Left lobe of liver (tissue), 2 donors: ENCODE measurements around the gene ZNF407. TPM values are rescaled to one million over a fixed set of nuclear protein-coding genes. Genes with fewer than 3 reads are reported as not detected.

Source experiments
- ATAC-seq: fragments of 200-7000 bp; cut with Tn5 transposase; one replicate; pipeline ENCODE4 v1.9.1; 2020; ENCODE audit warnings: mild to moderate bottlenecking, moderate library complexity
- DNase-seq: peaks from one replicate; pipeline ENCODE4 v3.0.0-alpha.2; 2020; ENCODE audit warnings: low spot score
- total RNA-seq: library from RNA; stranded (reverse); gene quantifications from one replicate; pipeline ENCODE4 v1.2.1, GENCODE V29; 2021
- donor health status: DM: no; HTN: no; CAD: no; lungs with moderate emphysema.
- donor health status: DM: no; HTN: yes; CAD: no.

ZNF407 gene
- total RNA-seq, 1 donor from 2014 or later: 4.9 TPM

DNA sequence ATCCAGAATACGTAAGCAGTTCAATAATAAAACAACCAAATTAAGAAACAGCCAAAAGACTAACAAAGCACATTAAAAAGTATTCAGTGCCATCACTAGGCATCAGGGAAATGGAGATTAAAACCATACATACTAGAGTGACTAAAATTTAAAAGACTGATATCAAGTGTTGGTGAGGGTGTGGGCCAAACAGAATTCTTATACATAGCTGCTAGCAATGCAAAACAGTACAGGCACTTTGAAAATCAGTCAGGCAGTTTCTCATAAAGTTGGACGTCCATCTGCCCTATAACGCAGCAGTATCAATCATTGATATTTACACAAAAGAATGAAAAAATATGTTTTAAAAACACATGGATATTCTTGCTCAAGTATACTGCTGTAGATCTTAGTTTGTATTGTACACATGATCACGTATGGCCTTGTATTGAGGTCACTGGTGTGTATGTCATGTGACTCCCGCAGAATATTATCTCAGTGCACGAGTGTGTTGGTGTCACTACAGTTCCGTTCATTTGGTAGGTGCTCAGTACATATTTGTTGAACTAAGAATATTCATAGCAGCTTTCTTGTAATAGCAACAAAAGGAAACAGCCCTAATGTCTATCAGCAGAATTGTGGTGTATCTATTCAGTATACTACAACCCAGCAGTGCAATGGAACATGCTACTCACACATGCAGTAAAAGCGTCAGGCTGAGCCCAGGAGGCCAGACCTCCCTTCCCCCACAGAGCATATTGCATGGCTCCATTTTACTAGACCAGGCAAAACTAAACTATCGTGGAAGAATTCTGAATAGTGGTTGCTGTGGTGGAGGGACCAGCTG, 28.6 kb downstream of the ZNF407 start:
- no peak for ATAC-seq
- DNase-seq: no peak

DNA sequence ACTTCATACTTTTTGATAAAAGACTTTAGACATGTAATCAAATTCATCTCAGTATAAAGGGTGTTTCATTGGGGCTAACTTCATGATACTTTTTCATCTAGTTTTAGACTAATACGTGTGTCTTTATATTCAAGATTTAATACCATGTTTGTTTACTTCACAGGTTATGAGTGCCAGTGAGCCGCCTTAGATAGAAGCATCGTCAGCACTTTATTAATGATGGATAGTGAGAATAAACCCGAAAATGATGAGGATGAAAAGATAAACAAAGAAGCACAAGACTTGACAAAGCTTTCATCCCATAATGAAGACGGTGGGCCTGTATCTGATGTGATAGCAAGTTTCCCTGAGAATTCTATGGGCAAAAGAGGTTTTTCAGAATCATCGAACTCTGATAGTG, 33.1 kb downstream of the ZNF407 start:
- DNase-seq: no peak
- no peak for ATAC-seq

GRCh38 chr18:74631212-74631611, 33.5 kb downstream of the ZNF407 start:
- no peak for ATAC-seq
- DNase-seq: no peak

GRCh38 chr18:74631623-74632350, 34.1 kb downstream of the ZNF407 start:
- ATAC-seq: no peak
- no peak for DNase-seq

DNA sequence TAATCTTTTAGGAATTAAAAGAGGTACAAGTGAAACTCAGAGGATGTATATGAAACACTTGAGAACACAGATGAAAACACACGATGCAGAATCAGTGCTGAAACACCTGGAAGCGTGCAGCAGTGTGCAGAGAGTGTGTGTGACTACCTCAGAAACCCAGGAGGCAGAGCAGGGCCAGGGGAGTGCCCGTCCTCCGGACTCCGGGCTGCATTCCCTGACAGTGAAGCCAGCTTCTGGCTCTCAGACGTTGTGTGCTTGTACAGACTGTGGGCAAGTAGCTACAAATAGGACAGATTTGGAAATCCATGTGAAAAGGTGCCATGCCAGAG, 34.6 kb downstream of the ZNF407 start:
- ATAC-seq: no peak

DNA sequence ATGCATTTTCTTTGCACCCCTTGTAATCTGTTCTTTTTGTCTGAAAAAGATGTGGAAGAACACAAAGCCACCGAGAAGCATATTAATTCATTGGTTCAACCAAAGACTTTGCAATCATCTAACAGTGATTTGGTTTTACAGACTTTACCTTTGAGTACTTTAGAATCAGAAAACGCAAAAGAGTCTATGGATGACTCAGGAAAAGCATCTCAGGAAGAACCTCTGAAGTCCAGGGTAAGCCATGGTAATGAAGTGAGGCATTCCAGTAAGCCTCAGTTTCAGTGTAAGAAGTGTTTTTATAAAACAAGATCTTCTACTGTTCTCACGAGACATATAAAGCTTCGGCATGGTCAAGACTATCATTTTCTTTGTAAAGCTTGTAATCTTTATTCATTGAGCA, 35.2 kb downstream of the ZNF407 start:
- DNase-seq: no peak
- no peak for ATAC-seq

More for the DNA sequence above, 34.6 kb downstream of the ZNF407 start:
- DNase-seq: no peak

DNA sequence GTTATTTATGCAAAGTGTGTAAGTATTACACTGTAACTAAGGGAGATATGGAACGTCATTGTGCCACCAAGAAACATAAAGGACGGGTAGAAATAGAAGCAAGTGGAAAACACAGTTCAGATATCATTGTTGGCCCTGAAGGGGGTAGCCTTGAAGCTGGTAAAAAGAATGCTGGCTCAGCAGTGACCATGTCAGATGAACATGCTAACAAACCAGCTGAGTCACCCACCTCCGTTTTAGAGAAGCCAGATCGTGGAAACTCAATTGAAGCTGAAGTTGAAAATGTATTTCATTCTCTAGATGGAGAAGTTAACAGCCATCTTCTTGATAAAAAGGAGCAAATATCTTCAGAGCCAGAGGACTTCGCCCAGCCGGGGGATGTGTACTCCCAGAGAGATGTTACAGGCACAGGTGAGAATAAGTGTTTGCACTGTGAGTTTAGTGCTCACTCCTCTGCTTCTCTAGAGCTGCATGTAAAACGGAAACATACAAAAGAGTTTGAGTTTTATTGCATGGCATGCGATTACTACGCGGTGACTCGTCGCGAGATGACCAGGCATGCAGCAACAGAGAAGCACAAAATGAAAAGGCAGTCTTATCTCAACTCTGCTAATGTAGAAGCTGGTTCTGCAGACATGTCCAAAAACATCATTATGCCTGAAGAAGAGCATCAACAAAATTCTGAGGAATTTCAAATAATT, 36.1 kb downstream of the ZNF407 start:
- DNase-seq: no peak
- no peak for ATAC-seq

- no peak for ATAC-seq
- DNase-seq: no peak
These were observed 37.7 kb downstream of the ZNF407 start for GRCh38 chr18:74635224-74635975.

DNA sequence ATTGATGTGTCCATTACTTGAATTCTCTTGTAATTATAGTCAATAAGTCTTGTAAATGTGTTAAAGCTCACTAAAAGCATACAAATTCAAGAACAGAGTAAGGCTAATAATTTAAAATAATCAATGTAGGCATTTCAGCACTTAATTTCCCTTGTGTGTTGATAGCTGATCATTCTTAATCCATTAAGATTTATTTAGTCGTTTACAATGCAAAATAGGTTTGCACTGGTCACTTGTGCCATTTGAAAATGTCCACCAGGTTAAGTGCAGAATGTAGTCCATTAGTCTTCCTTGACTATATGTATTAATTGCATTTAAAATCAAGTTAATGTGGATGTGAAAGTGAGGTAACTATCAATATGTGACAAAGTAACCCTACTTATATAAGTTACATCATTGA, 39.4 kb downstream of the ZNF407 start:
- ATAC-seq (no peak), DNase-seq (no peak)

DNA sequence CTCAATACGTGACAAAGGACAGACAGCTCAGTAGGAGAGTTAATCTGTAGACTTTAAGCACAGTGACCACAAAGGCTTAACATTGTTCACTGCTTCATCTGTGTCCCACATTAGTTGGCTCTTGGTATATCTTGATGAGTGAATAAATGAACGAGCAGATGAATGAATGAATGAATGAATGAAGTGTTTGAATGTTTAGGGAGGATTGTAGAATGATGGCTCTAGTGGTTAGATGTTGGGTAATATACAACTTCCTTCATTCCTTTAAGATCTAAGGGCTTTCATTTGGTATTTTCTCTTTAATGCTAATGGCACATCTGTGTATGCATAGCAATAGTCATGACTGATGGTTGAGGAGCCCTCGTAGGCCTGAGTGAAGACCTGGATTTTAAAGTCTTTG, 40.5 kb downstream of the ZNF407 start:
- no peak for ATAC-seq
- no peak for DNase-seq

DNA sequence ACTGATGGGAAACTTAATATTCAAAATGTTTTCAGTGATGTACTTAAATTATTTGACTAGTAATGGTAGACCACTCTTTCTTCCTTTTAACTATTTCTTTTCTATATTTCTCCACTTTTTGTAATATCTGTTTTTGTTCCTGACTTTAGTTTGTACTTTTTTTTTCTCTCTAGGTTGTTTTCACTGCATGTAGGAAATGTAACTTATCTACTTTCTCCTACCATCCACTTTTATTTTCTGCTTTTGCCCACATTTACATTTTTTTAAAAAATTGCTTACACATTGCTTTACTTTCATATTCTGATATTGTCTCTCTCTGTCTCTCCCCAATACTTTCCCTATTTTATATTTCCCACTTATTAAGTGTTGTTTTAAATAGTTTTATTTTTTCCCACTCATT, 47.0 kb downstream of the ZNF407 start:
- no peak for ATAC-seq
- DNase-seq: no peak

DNA sequence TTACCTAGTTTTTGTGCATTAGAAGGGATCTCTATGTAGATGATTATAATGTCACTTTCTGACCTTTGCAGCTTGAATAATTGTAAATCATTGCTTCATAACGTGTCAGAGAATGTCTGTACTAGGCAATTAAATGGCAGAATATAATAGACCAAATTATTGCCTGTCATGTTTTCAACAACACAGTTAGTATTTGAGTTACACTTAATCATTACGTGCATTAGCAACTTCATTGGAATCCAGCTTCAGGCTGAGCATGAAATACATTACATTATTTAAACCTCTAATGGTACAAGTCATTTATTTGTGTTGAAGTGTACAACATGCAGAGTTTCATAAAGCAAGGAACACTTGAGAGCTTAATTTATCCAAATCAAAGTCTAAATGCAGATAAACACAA, 48.0 kb downstream of the ZNF407 start:
- DNase-seq (no peak), ATAC-seq (no peak)

- ATAC-seq (no peak), DNase-seq (no peak)
These were observed 53.9 kb downstream of the ZNF407 start for GRCh38 chr18:74651327-74652128.

DNA sequence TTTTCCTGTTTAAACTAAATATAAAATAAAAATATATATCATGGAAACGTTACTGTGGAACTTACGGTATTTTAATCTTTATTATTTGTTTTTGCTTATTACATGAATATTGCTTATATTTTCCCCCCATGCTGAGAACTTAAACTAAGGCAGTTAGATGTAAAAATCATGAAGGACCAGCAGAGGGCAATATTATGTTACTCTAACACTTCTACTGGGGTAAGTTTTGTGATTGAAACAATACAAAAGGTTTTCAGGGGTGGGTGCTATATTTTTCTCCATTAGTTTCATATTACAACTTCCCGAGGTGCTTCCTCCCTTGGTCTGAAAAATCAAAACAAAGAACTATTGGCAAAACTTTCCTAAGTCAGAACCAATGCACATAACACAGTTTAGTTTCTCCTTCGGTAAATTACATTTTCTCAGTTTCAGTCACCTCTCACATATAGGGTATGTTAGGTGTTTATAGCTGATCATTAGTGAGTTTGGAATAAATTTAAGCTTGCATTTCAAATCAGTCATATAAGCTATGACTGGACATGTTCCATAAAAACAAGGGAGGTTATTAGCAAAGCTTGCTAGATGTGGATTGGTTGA, 54.8 kb downstream of the ZNF407 start:
- DNase-seq (no peak), ATAC-seq (peak; percentile 64)

GRCh38 chr18:74654638-74655037, 57.0 kb downstream of the ZNF407 start:
- ATAC-seq (peak; percentile 51), DNase-seq (no peak)

GRCh38 chr18:74661008-74661407, 63.3 kb downstream of the ZNF407 start:
- ATAC-seq (peak; percentile 74), DNase-seq (no peak)

- no peak for ATAC-seq
- no peak for DNase-seq
These were observed 64.0 kb downstream of the ZNF407 start for GRCh38 chr18:74661691-74662090.

GRCh38 chr18:74662622-74663021, 65.0 kb downstream of the ZNF407 start:
- no peak for DNase-seq
- ATAC-seq: no peak

- ATAC-seq (no peak), DNase-seq (no peak)
These were observed 67.7 kb downstream of the ZNF407 start for GRCh38 chr18:74665346-74665745.

- ATAC-seq: no peak
- DNase-seq: no peak
These were observed 68.2 kb downstream of the ZNF407 start for GRCh38 chr18:74665905-74666304.
